CD4-positive, alpha-beta T cell treated with Interleukin-15 for 1 hour (primary cell): ENCODE measurements around the gene AASDH.
"Not testable (repeated sequence)": the region's sequence is repeated elsewhere in the genome, so short reads cannot be mapped to it uniquely, and the experiment has no call there.

Experiments used
- DNase-seq: peaks from one replicate; pipeline ENCODE4 v3.0.0-alpha.2; 2020

The AASDH gene

DNA sequence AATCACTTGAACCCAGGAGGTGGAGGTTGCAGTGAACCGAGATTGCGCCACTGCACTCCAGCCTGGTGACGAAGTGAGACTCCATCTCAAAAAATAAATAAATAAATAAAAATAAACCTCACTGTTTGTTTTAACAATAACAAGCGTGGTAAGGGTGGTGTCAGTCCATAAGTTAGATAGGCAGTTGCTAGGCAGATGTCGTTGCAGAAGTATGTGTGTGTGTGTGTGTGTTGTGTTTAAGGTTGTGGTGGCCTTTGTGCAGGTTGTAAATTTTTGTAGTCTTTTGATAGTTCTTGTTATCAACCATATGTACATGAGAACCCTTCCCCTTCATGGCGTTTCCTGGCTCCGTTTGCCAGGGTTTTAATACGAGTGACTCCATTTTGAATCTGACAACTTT lies 4.0 kb upstream of the AASDH start:
- no peak for DNase-seq

- no peak for DNase-seq
Observed at GRCh38 chr4:56389558-56389957, 2.3 kb upstream of the AASDH start.

GRCh38 chr4:56388306-56388705 lies 1.0 kb upstream of the AASDH start:
- DNase-seq, result no peak

- no peak for DNase-seq
Observed at GRCh38 chr4:56386091-56386490, 1.2 kb downstream of the AASDH start.

- no peak for DNase-seq
Observed at GRCh38 chr4:56375458-56375857, 11.8 kb downstream of the AASDH start.

- no peak for DNase-seq
Observed at GRCh38 chr4:56374956-56375355, 12.3 kb downstream of the AASDH start.

- DNase-seq, result no peak
Observed at GRCh38 chr4:56372774-56373173, 14.5 kb downstream of the AASDH start.

- no peak for DNase-seq
Observed at GRCh38 chr4:56371426-56372220, 15.7 kb downstream of the AASDH start.

DNA sequence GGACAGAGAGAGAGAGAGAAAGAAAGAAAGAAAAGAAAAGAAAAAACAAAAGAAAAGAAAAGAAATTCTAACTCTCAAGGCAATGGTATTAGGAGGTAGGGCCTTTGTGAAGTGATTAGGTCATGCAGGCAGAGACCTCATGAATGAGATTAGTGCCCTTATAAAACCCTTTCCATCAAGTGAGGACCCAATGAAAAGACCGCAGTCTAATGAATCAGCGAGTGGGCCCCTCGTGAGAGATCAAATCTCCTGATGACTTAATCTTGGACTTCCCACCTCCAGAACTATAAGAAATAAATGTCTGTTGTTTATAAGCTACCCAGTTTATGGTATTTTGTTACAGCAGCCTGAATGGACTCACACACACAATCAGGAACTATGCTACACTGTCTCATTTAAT lies 16.9 kb downstream of the AASDH start:
- DNase-seq, result no peak

DNA sequence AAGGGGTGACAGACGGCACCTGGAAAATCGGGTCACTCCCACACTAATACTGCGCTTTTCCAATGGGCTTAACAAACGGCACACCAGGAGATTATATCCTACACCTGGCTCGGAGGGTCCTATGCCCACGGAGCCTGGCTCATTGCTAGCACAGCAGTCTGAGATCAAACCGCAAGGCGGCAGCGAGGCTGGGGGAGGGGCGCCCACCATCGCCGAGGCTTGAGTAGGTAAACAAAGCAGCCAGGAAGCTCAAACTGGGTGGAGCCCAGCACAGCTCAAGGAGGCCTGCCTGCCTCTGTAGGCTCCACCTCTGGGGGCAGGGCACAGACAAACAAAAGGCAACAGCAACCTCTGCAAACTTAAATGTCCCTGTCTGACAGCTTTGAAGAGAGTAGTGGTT lies 24.3 kb downstream of the AASDH start:
- not testable (repeated sequence) for DNase-seq

- DNase-seq, result no peak
Observed at GRCh38 chr4:56360071-56360470, 27.2 kb downstream of the AASDH start.

DNA sequence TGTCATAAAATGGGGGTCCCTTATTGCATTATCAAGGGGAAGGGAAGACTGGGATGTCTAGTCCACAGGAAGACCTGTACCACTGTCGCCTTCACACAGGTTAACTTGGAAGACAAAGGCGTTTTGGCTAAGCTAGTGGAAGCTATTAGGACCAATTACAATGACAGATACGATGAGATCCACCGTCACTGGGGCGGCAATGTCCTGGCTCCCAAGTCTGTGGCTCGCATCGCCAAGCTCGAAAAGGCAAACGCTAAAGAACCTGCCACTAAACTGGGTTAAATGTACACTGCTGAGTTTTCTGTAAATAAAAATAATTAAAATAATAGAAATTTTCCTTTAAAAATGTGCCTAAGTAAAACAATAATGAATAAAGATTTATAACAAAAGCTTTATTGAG lies 30.6 kb downstream of the AASDH start:
- no peak for DNase-seq

DNA sequence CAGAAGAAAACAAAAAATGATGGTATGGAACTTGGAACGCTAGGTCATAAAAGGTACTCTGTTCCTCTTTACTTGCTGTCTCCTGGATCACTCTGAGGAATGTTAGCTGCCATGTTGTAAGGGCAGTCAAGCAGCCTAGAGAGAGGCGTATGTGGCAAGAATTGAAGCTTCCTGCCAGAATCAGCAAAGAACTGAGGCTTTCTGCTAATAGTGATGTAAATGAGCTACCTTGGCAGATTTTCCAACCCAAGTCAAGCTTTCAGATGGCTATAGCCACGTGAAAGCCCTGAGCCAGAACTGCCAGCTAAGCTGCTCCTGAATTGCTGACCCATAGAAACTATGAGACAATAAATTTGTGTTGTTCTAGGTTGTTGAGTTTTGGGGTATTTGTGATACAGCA lies 38.7 kb downstream of the AASDH start:
- no peak for DNase-seq

DNA sequence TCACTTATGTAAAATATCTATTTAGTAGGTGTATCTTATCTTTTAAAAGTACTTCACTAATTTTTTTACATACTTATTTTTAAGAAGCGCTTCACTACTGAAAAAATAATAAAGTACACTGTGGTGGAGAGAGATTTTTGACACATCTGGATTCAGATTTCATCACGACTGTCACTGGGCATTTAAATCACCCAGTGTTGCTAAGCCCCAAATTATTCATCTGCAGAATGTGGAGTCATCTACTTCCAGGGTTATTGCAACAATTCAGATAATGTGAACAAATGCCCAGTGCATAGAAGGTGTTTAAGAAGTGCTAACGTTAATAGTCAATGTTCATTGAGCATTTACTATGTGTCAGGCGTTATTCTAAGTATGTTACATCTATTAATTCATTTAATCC lies 41.8 kb downstream of the AASDH start:
- no peak for DNase-seq

- no peak for DNase-seq
Observed at GRCh38 chr4:56342746-56343145, 44.5 kb downstream of the AASDH start.

DNA sequence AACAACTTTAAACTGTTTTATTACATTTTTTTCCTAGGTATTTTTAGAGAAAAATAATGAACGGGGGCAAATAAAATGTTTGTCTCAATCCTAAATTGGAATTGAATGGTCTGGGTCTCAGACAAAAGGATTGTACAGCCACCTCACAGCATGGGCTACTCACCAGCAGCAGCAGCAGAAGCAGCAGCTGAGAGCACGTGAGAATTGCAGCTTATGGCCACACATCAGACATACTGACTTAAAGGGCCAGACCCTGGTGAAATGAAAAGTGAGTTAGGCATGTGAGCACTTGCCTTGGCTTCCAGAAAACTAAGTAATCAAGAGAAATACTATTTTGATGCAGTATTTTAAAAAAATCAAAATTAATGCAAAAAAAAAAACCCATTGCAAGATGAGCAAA lies 56.6 kb downstream of the AASDH start:
- no peak for DNase-seq

DNA sequence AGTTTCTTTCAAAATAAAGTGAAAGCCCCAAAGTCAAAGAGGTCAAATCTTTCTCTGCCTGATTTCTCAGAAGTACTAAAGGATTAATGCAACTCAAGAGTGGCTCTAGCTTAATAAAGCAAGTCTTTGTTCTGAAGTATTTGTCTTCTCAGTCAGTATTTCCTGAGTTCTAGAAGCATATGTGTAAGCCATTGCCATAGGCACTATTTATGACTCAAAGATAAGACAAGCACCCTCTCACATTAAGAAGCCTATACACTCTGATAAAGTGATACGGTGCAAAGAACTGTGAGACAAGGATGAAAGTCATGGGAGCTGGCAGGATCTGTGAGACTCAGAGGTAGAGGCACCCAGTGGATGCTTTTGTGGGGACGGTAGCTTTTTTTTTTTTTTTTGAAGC lies 60.9 kb downstream of the AASDH start:
- no peak for DNase-seq

- no peak for DNase-seq
Observed at GRCh38 chr4:56324011-56324610, 63.2 kb downstream of the AASDH start.

GRCh38 chr4:56323327-56323726 lies 64.0 kb downstream of the AASDH start:
- DNase-seq, result no peak

DNA sequence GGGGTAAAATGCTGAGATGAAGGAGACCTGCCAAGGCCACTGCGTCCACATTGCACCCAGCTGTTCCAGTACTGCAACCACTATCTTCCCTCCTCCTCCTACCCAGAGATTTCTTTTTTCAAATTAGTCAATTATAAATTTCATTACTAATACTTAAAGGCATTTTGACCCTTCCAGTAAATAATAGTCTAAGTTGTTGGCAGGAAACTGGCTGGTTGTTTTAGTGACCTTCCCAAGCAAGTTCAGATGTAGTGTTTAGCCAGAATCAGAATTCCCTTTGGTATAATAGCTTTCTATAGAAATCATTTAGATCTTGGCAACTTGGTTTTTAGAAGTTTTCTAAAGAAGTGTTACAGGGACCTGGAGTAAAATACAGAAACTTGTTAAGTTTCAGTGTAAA lies 66.0 kb downstream of the AASDH start:
- DNase-seq, result no peak

- DNase-seq, result no peak
Observed at GRCh38 chr4:56320293-56320692, 67.0 kb downstream of the AASDH start.

DNA sequence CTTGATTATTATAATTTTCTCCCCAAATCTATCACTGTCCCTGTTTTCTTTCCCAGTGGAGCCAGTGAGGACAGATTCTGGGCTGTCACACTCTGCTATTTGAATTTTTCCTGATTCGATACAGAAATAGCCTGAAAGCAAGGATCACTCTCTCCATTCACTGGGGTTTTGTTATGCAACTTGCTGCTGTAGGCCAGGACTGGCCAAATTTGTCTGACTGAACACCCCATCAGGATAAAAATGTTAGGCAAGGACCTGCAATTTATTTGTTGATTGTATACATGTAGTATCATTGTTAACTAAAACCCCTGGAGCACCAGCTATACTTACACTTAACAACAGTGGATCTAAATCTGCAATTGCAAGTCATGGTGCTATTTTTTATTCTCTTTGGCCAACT lies 68.7 kb downstream of the AASDH start:
- DNase-seq, result no peak

GRCh38 chr4:56317749-56318148 lies 69.5 kb downstream of the AASDH start:
- no peak for DNase-seq

DNA sequence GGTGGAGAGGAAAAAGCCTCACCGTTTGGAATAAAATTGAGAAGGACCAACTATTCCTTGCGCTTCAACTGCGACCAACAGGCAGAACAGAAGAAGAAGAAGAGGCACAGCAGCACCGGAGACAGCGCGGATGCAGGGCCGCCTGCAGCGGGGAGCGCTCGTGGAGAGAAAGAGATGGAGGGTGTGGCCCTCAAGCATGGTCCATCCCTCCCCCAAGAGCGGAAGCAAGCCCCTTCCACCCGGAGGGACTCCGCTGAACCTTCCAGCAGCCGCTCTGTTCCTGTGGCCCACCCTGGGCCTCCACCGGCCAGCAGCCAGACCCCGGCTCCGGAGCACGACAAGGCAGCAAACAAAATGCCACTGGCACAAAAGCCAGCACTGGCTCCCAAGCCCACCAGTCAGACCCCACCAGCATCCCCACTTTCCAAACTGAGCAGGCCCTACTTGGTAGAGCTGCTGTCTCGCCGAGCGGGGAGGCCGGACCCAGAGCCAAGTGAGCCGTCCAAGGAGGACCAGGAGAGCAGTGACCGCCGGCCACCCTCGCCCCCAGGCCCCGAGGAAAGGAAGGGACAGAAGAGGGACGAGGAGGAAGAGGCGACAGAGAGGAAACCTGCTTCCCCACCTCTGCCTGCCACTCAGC lies 71.2 kb downstream of the AASDH start:
- DNase-seq, result no peak
